HEK293 (cell line): ENCODE measurements around the gene TLCD3A.

ENCODE experiments used
- CTCF ChIA-PET: fragments of 350-600 bp; formaldehyde crosslinking; extraction: SDS; loops from one replicate; lab custom pipeline; 2021; ENCODE audit warnings: antibody characterized with exemption; lab: Yijun Ruan, JAX
- POLR2A ChIA-PET: fragments of 300-600 bp; formaldehyde crosslinking; extraction: SDS; loops from one replicate; lab custom pipeline; 2020; ENCODE audit warnings: antibody characterized with exemption, inconsistent platforms; lab: Yijun Ruan, JAX
- H3K27ac ChIP-seq: fragments of 200-500 bp; sonication (Bioruptor generic); 2 replicates; pipeline ENCODE4 v1.5.1; 2014; ENCODE audit warnings: low read depth, low read length, control low read depth, inconsistent platforms; ENCODE audit errors: extremely low read depth
- H3K36me3 ChIP-seq, 2 experiments: fragments of 200-500 bp in 1 of 2; sonication (Bioruptor generic) in 1 of 2; 1 replicate in 1 of 2; 2 replicates in 1 of 2; pipeline ENCODE4 v1.5.1; 2014 to 2017; ENCODE audit warnings: inconsistent platforms in 2 of 2, low read length in 2 of 2; ENCODE audit not compliant: control insufficient read depth in 2 of 2, insufficient read depth in 1 of 2
- H3K4me1 ChIP-seq: fragments of 200-500 bp; sonication (Bioruptor generic); 2 replicates; pipeline ENCODE4 v1.5.1; 2014; ENCODE audit warnings: mild to moderate bottlenecking, low read length, inconsistent platforms; ENCODE audit not compliant: control insufficient read depth, insufficient read depth
- H3K4me3 ChIP-seq: 2 replicates; pipeline ENCODE4 v1.5.1; 2011; ENCODE audit warnings: low read depth, mild to moderate bottlenecking, control low read depth, low read length, moderate library complexity
- H3K9me3 ChIP-seq: fragments of 200-500 bp; sonication (Bioruptor generic); 2 replicates; pipeline ENCODE4 v1.5.1; 2014; ENCODE audit warnings: low read depth, low read length, inconsistent platforms; ENCODE audit not compliant: control insufficient read depth, insufficient read depth
- HOXC10 ChIP-seq: sonication (generic); formaldehyde crosslinking; IDR thresholded peaks from 2 replicates; pipeline ENCODE4 v1.8.1; 2023; ENCODE audit warnings: mild to moderate bottlenecking, missing genetic modification reagents
- KLF16 ChIP-seq: fragments of 450-650 bp; formaldehyde crosslinking; IDR thresholded peaks from 2 replicates; pipeline ENCODE4 v1.5.1; 2017; ENCODE audit warnings: missing biosample characterization, missing genetic modification characterization
- SP7 ChIP-seq: fragments of 450-650 bp; formaldehyde crosslinking; IDR thresholded peaks from 2 replicates; pipeline ENCODE4 v1.5.1; 2016; ENCODE audit warnings: missing biosample characterization, missing genetic modification characterization
- ZBTB1 ChIP-seq: fragments of 450-650 bp; formaldehyde crosslinking; IDR thresholded peaks from 2 replicates; pipeline ENCODE4 v1.5.1; 2016; ENCODE audit warnings: missing biosample characterization, missing genetic modification characterization
- ZBTB8A ChIP-seq: fragments of 450-650 bp; formaldehyde crosslinking; IDR thresholded peaks from 2 replicates; pipeline ENCODE4 v1.5.1; 2016; ENCODE audit warnings: missing biosample characterization, missing genetic modification characterization
- ZFP69B ChIP-seq: fragments of 450-650 bp; formaldehyde crosslinking; IDR thresholded peaks from 2 replicates; pipeline ENCODE4 v1.5.1; 2016; ENCODE audit warnings: missing biosample characterization, missing genetic modification characterization
- ZNF138 ChIP-seq: fragments of 450-650 bp; formaldehyde crosslinking; IDR thresholded peaks from 2 replicates; pipeline ENCODE4 v1.5.1; 2016; ENCODE audit warnings: missing biosample characterization, missing genetic modification characterization, borderline replicate concordance
- ZNF292 ChIP-seq: fragments of 450-650 bp; formaldehyde crosslinking; IDR thresholded peaks from 2 replicates; pipeline ENCODE4 v1.5.1; 2016; ENCODE audit warnings: low read depth, missing biosample characterization, missing genetic modification characterization, borderline replicate concordance
- ZNF366 ChIP-seq: fragments of 450-650 bp; formaldehyde crosslinking; conservative IDR thresholded peaks from 2 replicates; pipeline ENCODE4 v1.5.1; 2016; ENCODE audit warnings: missing biosample characterization, missing genetic modification characterization
- ZNF433 ChIP-seq: fragments of 450-650 bp; formaldehyde crosslinking; IDR thresholded peaks from 2 replicates; pipeline ENCODE4 v1.5.1; 2016; ENCODE audit warnings: missing biosample characterization, missing genetic modification characterization, low read depth
- ZNF521 ChIP-seq: fragments of 450-650 bp; formaldehyde crosslinking; IDR thresholded peaks from 2 replicates; pipeline ENCODE4 v1.5.1; 2017; ENCODE audit warnings: missing biosample characterization, mild to moderate bottlenecking, missing genetic modification characterization
- ZNF549 ChIP-seq: fragments of 450-650 bp; IDR thresholded peaks from 2 replicates; pipeline ENCODE4 v1.5.1; 2018; ENCODE audit warnings: missing biosample characterization, missing genetic modification characterization, mild to moderate bottlenecking, inconsistent platforms, moderate library complexity
- ZNF560 ChIP-seq: fragments of 450-650 bp; formaldehyde crosslinking; IDR thresholded peaks from 2 replicates; pipeline ENCODE4 v1.5.1; 2017; ENCODE audit warnings: missing biosample characterization, missing genetic modification characterization, borderline replicate concordance
- ZNF830 ChIP-seq: fragments of 450-650 bp; IDR thresholded peaks from 2 replicates; pipeline ENCODE4 v1.5.0; 2018; ENCODE audit warnings: missing biosample characterization, missing genetic modification characterization, low read depth, mild to moderate bottlenecking, moderate library complexity
- ZSCAN16 ChIP-seq: fragments of 450-650 bp; formaldehyde crosslinking; IDR thresholded peaks from 2 replicates; pipeline ENCODE4 v1.5.1; 2016; ENCODE audit warnings: missing biosample characterization, missing genetic modification characterization
- TF ChIP-seq, protein P1 (sequence below): fragments of 450-650 bp; formaldehyde crosslinking; IDR thresholded peaks from 2 replicates; pipeline ENCODE4 v1.5.1; 2016; ENCODE audit warnings: missing biosample characterization, missing genetic modification characterization
- TF ChIP-seq, protein P2 (sequence below): fragments of 450-650 bp; formaldehyde crosslinking; IDR thresholded peaks from 2 replicates; pipeline ENCODE4 v1.5.1; 2017; ENCODE audit warnings: missing biosample characterization, missing genetic modification characterization
- TF ChIP-seq, protein P3 (sequence below): fragments of 450-650 bp; formaldehyde crosslinking; IDR thresholded peaks from 2 replicates; pipeline ENCODE4 v1.5.1; 2016; ENCODE audit warnings: missing biosample characterization, missing genetic modification characterization
- TF ChIP-seq, protein P4 (sequence below): fragments of 450-650 bp; formaldehyde crosslinking; IDR thresholded peaks from 2 replicates; pipeline ENCODE4 v1.5.1; 2016; ENCODE audit warnings: missing biosample characterization, missing genetic modification characterization
- TF ChIP-seq, protein P5 (sequence below): fragments of 450-650 bp; formaldehyde crosslinking; IDR thresholded peaks from 2 replicates; pipeline ENCODE4 v1.5.1; 2017; ENCODE audit warnings: missing biosample characterization, missing genetic modification characterization

Gene TLCD3A

DNA sequence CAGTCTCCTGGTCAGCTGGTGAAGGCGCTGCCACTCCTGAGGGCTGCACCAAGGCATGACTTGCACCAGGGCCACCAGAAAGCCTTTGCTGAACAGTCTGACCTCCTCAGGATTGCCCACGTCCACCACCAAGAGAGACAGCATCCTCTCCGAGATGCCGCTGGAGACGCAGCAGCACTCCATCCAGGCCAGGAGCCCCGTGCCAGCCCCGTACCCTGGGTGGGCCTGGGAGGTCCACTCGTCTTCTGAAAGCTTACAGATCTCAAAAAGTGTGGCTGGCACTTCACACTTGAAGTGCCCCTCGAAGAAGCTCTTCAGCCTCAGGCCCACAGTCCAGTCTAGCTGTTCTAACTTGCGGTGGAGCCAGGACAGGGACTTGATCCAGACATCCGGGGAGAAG lies 13.0 kb downstream of the TLCD3A start:
- TF ChIP-seq, protein P1, sequence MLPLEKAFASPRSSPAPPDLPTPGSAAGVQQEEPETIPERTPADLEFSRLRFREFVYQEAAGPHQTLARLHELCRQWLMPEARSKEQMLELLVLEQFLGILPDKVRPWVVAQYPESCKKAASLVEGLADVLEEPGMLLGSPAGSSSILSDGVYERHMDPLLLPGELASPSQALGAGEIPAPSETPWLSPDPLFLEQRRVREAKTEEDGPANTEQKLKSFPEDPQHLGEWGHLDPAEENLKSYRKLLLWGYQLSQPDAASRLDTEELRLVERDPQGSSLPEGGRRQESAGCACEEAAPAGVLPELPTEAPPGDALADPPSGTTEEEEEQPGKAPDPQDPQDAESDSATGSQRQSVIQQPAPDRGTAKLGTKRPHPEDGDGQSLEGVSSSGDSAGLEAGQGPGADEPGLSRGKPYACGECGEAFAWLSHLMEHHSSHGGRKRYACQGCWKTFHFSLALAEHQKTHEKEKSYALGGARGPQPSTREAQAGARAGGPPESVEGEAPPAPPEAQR (tag by site-specific recombination): no peak
- TF ChIP-seq, protein P2, sequence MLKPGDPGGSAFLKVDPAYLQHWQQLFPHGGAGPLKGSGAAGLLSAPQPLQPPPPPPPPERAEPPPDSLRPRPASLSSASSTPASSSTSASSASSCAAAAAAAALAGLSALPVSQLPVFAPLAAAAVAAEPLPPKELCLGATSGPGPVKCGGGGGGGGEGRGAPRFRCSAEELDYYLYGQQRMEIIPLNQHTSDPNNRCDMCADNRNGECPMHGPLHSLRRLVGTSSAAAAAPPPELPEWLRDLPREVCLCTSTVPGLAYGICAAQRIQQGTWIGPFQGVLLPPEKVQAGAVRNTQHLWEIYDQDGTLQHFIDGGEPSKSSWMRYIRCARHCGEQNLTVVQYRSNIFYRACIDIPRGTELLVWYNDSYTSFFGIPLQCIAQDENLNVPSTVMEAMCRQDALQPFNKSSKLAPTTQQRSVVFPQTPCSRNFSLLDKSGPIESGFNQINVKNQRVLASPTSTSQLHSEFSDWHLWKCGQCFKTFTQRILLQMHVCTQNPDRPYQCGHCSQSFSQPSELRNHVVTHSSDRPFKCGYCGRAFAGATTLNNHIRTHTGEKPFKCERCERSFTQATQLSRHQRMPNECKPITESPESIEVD: no peak
- TF ChIP-seq KLF16 (tag by site-specific recombination): no peak
- TF ChIP-seq SP7 (tag by site-specific recombination): no peak
- no peak for TF ChIP-seq ZNF830 (tag by site-specific recombination)
- no peak for TF ChIP-seq ZNF366 (tag by site-specific recombination)
- TF ChIP-seq ZNF433 (tag by site-specific recombination): no peak
- no peak for TF ChIP-seq ZNF292 (tag by site-specific recombination)
- TF ChIP-seq ZBTB1: no peak
- no peak for TF ChIP-seq HOXC10 (CRISPR knock-in tag)
- TF ChIP-seq, protein P3, sequence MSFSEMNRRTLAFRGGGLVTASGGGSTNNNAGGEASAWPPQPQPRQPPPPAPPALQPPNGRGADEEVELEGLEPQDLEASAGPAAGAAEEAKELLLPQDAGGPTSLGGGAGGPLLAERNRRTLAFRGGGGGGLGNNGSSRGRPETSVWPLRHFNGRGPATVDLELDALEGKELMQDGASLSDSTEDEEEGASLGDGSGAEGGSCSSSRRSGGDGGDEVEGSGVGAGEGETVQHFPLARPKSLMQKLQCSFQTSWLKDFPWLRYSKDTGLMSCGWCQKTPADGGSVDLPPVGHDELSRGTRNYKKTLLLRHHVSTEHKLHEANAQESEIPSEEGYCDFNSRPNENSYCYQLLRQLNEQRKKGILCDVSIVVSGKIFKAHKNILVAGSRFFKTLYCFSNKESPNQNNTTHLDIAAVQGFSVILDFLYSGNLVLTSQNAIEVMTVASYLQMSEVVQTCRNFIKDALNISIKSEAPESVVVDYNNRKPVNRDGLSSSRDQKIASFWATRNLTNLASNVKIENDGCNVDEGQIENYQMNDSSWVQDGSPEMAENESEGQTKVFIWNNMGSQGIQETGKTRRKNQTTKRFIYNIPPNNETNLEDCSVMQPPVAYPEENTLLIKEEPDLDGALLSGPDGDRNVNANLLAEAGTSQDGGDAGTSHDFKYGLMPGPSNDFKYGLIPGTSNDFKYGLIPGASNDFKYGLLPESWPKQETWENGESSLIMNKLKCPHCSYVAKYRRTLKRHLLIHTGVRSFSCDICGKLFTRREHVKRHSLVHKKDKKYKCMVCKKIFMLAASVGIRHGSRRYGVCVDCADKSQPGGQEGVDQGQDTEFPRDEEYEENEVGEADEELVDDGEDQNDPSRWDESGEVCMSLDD (tag by site-specific recombination): no peak
- TF ChIP-seq ZNF138 (tag by site-specific recombination): no peak
- TF ChIP-seq ZNF521 (tag by site-specific recombination): no peak
- TF ChIP-seq, protein P4, sequence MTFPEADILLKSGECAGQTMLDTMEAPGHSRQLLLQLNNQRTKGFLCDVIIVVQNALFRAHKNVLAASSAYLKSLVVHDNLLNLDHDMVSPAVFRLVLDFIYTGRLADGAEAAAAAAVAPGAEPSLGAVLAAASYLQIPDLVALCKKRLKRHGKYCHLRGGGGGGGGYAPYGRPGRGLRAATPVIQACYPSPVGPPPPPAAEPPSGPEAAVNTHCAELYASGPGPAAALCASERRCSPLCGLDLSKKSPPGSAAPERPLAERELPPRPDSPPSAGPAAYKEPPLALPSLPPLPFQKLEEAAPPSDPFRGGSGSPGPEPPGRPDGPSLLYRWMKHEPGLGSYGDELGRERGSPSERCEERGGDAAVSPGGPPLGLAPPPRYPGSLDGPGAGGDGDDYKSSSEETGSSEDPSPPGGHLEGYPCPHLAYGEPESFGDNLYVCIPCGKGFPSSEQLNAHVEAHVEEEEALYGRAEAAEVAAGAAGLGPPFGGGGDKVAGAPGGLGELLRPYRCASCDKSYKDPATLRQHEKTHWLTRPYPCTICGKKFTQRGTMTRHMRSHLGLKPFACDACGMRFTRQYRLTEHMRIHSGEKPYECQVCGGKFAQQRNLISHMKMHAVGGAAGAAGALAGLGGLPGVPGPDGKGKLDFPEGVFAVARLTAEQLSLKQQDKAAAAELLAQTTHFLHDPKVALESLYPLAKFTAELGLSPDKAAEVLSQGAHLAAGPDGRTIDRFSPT: no peak
- TF ChIP-seq, protein P5, sequence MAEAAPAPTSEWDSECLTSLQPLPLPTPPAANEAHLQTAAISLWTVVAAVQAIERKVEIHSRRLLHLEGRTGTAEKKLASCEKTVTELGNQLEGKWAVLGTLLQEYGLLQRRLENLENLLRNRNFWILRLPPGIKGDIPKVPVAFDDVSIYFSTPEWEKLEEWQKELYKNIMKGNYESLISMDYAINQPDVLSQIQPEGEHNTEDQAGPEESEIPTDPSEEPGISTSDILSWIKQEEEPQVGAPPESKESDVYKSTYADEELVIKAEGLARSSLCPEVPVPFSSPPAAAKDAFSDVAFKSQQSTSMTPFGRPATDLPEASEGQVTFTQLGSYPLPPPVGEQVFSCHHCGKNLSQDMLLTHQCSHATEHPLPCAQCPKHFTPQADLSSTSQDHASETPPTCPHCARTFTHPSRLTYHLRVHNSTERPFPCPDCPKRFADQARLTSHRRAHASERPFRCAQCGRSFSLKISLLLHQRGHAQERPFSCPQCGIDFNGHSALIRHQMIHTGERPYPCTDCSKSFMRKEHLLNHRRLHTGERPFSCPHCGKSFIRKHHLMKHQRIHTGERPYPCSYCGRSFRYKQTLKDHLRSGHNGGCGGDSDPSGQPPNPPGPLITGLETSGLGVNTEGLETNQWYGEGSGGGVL (tag by site-specific recombination): no peak
- TF ChIP-seq ZNF560: no peak
- no peak for TF ChIP-seq ZSCAN16 (tag by site-specific recombination)
- TF ChIP-seq ZBTB8A (tag by site-specific recombination): no peak
- no peak for TF ChIP-seq ZNF549 (tag by site-specific recombination)
- no peak for TF ChIP-seq ZFP69B
- no peaks in the 10 kb centered on the region for H3K9me3 ChIP-seq
- no peaks in the 10 kb centered on the region for H3K4me1 ChIP-seq
- POLR2A ChIA-PET: interaction anchor here (0.6 to 1.5 kb wide), 2 partner anchors 10 to 283 kb away, joined by 3 to 4 read pairs; no protein-coding TSS in a partner anchor
- no peak overlapping the region for H3K4me3 ChIP-seq
- no peak overlapping the region for H3K27ac ChIP-seq
- CTCF ChIA-PET: interaction anchor here (0.6 to 1.0 kb wide), 3 partner anchors 16 to 236 kb away, joined by 3 to 4 read pairs (median 4); no protein-coding TSS in a partner anchor
- peaks cover 25 to 97% of the 10 kb centered on the region in 2 experiments for H3K36me3 ChIP-seq
